GM21390 (cell line): ENCODE measurements around the gene P2RX6.
A peak's percentile ranks its signal among the peaks of the same experiment; 100 is the strongest.

ENCODE experiments used
- ATAC-seq: cut with Tn5 transposase; IDR thresholded peaks from one replicate; pipeline ENCODE4 v1.9.1; 2021; ENCODE audit not compliant: unreplicated experiment

P2RX6 gene

DNA sequence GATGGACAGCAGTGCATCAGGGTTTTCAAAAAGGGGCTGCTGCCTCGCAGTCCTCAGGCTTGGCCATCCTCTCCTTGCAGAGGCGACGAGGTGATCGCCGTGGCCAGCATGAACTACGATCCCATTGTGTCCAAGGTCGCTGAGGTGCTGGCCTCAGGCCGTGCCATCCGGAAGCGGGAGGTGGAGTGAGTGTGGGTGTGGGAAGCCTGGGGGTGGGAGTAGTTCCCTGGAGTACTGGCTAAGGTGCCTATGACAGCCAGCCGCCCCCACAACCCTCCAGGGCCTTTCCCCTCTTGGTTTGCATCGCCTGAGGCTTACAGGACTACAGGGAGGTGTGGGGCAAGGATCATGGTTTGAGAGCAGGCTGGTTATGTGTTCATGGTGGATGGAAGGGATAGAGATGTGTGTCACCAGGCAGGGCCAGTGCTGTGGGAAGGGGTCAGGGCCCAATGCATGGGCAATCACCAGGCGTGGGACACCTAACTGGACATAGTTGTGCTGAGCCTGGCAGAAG lies 35.0 kb upstream of the P2RX6 start:
- no peak for ATAC-seq

- no peak for ATAC-seq
These were observed 34.4 kb upstream of the P2RX6 start for GRCh38 chr22:20980523-20980922.

DNA sequence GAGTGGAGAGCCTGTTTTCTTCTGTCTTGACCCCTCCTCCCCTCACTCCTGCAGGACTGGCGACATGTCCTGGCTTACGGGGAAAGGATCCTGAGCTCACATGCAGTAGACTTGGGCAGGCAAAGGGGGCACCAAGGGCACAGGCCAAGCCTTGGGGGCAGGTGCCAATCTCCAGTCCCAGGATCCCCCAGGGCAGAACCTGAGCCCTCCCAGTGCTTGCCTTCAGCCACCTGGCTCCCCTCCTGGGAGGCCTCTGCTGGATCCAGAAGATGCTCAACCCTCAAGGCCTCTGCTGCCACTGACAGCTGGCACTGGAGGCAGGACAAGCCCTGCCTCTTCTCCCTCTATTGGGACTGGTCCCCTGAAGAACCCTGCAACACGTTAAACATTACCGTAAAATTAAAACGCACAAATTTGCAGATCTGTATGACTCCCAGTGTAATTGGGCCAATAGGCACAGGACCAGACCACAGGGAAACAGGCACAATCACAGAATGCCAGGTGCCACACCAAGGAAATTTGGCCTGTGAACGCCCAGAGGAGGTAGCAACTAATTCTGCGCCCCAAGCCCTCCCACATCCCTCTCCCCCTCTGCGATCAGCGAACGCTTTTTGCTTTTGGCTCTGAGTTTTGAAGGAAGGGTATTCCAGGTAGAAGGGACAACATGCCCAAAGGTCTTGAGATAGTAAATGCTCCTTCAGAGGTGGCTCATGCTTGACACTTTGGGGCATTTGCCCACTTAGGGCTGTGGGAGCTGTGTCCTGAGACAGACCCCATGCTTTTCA lies 33.8 kb upstream of the P2RX6 start:
- no peak for ATAC-seq

DNA sequence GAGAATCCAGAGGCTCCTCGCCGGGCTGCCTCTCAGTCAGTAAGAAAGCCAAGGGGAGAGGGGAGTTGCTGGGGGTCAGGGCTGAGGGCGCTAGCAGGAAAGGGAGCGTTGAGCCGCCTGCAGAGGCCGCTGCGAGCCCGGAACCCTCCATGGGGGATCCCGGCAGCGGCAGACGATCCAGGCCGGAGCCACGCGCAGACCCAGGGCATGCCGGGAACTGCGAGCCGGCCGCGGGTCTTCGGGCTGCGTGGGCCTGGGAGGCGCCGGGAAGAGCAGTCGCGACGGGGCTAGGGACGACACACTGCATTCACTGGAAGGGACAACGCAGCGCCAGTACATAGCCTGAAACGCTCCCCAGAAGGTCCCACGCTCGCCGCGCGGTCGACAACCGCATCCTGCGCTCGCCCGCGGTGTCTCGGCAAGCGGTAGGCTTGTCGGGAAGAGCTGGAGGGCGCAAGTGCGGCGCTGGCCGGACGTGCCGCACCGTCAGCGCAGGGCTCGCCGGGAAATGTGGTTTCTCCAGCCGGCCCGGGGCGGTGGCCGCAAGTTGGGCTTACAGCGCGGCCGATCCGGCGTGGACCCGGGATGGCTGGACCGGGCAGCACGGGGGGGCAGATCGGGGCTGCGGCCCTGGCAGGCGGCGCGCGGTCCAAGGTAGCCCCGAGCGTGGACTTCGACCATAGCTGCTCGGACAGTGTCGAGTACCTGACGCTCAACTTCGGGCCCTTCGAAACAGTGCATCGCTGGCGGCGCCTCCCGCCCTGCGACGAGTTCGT lies 33.0 kb upstream of the P2RX6 start, which contains the start of gene LZTR1:
LZTR1 (plus strand) TSS at position 511 of the 776 bp plus-strand sequence; CDS start at position 586, 75 bp downstream.
- peak; percentile 83 for ATAC-seq

DNA sequence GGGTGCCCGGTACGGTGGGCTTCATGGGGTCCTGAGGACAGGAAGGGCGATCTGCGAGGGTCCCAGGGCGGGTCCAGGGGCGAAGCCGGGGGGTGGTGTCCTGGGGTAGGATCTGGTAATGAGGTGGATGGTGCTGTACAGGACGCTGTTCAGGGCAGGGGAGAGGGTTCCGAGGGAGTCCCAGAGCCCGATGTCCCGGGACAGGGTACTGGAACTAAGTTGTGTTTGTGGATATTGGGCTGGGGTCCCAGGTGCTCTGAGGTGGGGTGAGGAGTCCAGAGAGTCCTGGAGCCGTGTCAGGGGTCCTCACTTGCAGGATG lies 32.4 kb upstream of the P2RX6 start:
- ATAC-seq, result no peak

GRCh38 chr22:20983081-20983771 lies 31.7 kb upstream of the P2RX6 start:
- no peak for ATAC-seq

GRCh38 chr22:20985720-20986119 lies 29.2 kb upstream of the P2RX6 start:
- ATAC-seq, result no peak

- no peak for ATAC-seq
These were observed 28.6 kb upstream of the P2RX6 start for GRCh38 chr22:20986365-20986764.

GRCh38 chr22:20987375-20987774 lies 27.6 kb upstream of the P2RX6 start:
- ATAC-seq, result no peak

DNA sequence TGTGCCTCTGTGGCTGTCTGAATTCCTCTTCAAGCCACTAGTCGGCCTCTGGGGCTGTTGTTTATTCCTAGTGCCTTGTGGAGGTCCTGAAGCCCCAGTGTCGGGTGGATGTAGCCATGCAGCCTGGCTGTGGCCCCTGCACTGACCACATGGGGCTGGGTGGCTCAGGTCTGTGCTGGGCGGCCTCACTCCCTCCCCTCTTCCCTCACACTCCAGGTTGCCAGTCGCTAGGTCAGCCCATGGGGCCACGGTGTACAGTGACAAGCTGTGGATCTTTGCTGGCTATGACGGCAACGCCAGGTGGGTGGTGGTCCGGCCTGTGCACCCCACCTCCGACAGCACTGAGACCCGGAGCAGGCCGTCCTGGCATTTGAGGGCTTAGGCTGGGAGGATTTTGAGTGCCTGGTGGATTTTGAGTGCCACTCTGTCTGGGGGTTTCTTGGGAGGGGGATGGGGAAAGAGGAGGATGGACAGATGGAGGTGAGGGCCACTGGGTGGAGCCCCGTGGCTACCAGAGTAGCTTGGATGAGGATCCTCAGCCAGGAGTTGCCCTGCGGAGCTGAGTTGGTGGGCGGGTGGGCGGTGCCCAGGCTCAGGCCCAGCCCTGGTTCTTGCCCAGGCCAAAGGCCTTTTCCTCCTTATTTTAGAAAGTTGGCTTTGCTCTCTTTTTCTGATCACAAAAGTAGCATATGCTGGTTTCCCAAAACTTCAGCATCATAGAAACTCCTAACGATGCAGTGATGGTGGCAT lies 26.2 kb upstream of the P2RX6 start:
- no peak for ATAC-seq

DNA sequence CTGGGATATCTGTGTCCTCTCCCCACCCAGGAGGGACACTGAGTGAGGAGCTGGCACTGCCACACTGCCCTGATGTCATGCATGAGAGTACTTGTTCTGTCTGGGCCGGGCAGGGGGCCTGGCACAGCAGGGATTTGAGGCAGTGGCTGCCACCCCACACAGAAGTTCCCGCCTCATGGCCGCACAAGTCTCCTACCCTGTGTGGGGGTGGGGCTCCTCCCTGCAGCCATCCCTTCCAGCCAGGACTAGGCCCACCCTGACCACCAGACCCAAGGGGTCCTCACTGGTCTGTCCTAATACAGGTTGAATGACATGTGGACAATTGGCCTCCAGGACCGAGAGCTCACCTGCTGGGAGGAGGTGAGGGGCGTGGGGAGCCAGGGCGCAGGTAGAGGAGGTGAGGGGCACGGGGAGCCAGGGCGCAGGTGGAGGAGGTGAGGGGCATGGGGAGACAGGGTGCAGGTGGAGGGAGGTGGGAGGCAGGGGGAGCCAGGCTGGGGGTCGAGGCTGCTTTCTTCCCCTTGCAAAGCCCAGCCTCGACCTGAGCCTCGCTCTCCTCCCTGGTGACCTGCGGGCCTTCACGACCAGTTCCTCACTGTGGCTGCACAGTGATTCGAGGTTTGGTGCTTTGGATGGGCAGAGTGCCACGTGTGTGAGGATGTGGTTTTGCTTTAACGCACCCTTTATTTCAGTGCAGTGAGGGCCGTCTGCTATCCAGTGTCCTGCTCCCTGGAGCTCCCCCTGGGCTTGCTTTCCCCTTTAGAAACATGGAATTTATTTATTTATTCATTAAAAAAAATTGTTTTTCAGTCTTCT lies 25.4 kb upstream of the P2RX6 start:
- ATAC-seq, result no peak

DNA sequence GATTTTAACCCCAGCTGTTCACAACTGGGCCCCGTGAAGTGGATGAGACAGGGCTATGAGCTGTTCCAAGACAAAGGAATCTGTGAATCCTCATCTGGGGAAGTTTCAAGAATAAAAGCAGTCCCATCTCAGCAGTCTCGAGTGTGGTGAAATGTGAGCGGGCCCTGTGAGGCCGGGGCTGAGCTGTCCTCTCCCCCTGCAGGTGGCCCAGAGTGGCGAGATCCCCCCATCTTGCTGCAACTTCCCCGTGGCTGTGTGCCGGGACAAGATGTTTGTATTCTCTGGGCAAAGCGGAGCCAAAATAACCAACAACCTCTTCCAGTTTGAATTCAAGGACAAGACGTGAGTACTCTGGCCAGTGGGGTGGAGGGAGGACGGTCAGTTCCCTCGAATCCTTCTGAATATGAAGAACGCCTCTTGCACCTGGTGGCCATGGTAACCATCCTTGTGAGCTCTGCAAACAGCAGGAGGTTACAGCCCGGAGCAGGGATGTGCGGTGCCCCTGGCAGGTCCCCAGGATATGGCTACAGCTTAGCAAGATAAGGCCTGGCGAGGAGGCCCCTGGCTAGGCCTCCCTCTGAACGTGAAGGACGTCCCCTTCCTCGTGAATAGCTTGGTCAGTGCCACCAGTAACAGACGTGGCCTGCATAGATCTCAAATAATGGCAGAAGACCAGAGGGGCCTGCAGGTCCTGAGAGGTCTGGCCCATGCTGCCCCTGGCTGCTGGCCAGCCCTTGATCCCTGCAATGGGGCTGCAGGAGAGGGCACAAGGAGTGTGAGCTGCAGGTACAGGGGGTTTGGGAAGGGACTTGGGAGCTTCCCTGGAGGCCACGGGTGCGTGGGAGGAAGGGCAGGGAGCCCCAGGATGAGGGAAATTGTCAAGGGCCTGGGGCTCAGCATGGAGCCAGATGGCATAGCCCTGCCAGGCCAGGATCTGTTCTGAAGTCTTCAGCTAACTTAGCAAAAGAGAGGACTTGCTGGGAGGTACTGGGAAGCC lies 24.5 kb upstream of the P2RX6 start:
- ATAC-seq, result no peak

DNA sequence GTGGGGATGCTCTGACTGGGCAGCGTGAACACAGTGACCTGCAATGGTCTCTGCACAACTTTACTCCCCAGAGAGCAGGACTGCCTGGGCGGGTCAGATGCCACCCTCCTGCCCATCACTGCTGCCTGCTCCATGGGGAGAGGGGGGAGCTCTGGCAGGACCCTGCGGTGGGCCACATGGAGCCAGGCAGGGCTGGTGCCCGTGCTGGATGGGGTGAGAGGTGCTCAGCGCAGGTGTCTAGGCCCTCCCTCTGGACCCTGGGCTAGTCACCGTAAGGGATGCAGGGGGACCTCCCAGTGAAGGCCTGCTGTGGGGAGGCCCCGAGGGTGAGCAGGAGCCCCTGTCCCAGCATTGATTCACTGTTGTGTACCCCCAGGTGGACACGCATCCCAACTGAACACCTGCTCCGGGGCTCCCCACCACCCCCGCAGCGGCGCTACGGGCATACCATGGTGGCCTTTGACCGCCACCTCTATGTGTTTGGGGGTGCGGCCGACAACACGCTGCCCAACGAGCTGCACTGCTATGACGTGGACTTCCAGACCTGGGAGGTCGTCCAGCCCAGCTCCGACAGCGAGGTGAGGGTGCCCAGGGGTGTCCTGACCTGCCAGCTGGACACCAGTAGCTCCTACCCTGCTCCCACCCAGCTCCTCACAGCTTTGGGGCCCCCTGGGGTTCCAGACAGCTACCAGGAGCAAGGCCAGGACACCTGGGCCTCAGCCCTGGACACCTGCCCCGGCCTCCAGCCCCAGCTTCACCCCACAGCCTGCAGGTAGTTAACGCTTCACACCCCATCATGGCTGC lies 23.5 kb upstream of the P2RX6 start:
- ATAC-seq, result no peak

DNA sequence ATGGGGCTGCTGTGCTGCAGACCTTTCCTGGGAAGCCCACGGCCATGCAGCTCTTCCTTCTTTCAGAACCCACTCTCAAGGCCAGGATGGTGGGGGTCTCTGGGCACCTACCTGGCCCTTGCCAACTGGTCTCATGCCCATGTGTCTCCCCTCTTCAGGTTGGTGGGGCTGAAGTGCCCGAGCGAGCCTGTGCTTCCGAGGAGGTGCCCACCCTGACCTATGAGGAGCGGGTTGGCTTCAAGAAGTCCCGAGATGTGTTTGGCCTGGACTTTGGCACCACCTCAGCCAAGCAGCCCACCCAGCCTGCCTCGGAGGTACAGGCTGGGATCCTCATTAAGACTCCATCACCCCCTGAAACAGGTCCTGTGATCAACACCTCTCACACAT lies 22.9 kb upstream of the P2RX6 start:
- ATAC-seq, result no peak

DNA sequence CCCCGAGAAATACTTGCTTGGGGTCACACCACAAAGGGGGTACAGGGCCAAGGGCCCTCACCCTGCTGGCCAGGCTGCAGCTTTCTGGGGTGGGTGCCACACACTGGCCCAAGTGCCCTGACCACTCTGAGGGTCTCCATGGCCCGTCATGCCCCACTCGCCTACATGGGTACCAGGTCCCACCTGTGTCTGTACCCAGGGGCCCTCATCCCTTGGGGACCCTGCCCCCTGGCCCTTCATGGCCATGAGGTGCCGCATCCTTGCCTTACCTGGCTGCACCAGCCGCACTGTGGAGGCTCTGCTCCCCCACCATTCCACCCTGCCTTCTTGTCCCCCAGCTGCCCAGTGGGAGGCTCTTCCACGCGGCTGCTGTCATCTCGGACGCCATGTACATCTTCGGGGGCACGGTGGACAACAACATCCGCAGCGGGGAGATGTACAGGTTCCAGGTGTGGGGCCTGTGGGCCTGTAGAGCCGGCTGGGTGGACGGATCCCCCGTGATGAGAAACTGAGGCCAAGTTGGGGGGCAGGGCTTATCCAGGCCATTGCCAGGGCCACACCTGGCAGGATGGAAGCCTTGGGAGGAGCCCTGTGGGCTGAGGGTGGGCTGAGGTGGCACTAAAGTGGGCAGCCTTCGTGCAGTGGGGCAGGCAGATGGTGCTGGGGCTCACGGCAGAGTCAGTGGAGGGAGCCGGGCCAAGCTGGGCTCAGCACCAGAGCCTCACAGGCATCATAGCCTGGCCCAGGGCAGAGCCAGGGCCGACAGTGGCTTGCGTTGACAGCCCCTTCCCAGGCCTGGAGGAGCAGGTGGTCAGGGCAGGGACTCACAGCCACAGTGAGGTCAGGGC lies 22.3 kb upstream of the P2RX6 start:
- no peak for ATAC-seq

DNA sequence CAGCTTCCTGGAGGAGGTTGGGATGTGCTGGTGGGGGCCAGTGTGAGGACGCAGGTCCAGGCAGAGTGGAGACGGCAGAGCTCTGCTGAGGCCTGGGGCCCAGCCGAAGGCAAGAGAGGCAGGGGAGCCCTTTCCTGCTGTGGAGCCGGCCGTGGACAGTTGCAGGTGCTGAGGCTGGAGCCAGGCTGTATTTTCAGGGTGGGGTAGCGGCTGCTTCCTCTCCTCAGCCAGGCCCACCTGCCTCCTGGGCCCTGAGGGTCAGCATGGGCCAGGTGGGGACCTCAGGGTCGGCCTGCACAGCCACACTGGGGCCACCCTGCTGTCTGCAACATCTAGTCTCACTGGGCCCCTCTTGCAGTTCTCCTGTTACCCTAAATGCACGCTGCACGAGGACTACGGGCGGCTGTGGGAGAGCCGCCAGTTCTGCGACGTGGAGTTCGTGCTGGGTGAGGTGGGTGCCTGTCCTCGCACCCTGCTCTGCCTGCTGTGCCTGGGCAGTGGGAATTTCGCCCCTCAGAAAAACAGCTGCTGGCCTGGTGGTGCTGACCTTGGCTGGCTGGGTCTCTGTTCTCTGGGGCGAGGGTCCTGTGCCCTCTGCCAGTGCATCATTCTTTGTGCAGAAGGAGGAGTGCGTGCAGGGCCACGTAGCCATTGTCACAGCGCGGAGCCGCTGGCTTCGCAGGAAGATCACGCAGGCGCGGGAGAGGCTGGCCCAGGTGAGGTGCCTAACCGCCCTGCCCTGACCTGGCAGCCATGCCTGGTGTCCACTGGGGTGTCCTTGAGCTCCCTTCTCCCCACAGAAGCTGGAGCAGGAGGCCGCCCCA lies 21.4 kb upstream of the P2RX6 start:
- no peak for ATAC-seq
